Measurements from ENCODE around the gene CAMK2N2.
"Not testable (repeated sequence)": the region's sequence is repeated elsewhere in the genome, so short reads cannot be mapped to it uniquely, and the experiment has no call there.

Gene CAMK2N2

DNA sequence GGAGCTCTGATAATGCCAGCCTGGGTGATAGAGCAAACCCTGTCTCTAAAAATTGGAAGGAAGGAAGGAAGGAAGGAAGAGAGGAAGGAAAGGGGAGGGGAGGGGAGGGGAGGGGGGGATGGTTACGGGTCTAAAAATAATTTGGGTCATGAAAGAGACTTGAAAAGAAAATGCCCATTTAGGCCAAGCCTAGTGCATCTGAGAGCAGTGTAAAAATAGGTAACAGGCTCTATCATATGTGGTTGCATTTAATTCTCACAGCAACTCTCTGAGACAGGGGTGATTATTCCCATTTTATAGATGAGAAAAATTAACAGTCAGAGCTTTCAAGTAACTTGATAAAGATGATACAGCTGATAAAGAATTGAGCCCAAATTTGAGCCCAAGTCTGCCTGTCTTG, 10.9 kb upstream of the CAMK2N2 start:
- no peak for DNase-seq (ENCODE audit: low read depth)

- not testable (repeated sequence) for DNase-seq (ENCODE audit: low read depth)
Measured at GRCh38 chr3:184267249-184267648, 5.9 kb upstream of the CAMK2N2 start.

GRCh38 chr3:184262764-184263179, 1.4 kb upstream of the CAMK2N2 start:
- DNase-seq (ENCODE audit: low read depth), result no peak

DNA sequence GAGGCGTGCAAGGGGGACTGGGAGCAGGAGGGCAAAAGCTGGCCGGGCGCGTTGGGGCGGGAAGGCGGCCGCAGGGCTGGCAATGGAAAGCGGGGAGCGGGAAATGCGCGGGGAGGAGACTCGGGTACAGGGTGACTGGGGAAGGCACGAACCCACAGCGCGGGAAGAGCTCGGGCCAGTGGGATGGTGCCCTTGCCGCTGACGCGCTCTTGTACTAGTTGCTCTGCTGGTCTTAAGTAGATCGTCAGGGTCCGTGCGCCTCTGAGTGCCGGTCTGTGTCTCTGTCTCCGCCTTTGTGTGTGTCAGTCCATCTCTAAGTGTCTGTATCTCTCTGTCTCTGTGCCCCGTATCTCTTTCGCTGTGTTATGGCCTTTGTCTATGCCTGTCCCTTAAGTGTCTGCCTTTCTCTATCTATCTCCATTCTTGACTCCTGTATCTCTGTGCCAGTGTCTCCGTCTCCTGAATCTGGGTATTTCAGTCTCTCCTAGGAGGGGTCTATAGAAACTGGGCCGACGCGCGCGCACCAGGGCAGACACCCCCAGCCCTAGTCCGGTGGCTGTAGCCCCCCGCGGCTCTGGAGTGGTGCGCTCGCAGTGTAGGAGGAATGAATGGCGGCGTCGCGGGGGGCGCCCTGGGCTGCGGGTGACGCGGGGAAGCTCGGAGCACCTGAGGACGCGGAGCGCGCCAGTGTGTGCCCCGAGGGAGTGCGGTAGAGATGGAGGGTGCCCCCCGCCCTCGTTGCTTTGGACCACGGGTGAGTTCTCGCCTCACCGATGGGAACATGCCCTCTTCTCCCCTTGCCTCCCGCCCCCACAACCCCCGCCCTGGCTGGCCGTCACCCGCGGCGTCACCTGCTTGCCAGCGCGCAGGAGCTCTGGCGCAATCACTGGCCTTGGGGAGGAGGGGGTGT, 756 bp upstream of the CAMK2N2 start:
- no peak for DNase-seq (ENCODE audit: low read depth)

GRCh38 chr3:184260724-184261269, 556 bp downstream of the CAMK2N2 start:
- no peak for DNase-seq (ENCODE audit: low read depth)

GRCh38 chr3:184259878-184260723, 1.3 kb downstream of the CAMK2N2 start:
- DNase-seq (ENCODE audit: low read depth), result no peak

DNA sequence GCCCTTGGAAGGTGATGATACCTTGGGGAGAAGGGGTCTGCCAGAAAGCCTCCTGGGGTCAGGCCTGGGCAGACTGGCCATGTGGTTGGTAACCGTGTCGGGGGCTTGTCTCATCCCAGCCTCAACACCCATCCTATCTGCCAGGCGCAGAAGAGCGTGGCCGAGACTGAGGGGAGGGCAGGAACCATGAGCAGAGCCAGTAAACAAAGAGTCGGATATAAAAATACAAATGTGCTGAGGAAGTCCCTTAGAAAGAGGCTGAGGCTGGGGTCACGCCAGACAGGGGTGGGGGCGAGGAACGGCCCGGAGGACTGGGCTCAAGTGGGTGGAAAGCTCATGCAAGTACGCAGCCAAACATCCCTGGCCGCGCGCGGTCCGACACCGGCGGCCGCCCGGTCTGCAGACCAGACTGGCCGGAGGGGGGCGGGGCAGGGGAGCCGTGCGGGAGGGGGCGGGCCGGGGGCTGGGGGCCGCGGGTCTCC, 1.9 kb downstream of the CAMK2N2 start:
- no peak for DNase-seq (ENCODE audit: low read depth)

DNA sequence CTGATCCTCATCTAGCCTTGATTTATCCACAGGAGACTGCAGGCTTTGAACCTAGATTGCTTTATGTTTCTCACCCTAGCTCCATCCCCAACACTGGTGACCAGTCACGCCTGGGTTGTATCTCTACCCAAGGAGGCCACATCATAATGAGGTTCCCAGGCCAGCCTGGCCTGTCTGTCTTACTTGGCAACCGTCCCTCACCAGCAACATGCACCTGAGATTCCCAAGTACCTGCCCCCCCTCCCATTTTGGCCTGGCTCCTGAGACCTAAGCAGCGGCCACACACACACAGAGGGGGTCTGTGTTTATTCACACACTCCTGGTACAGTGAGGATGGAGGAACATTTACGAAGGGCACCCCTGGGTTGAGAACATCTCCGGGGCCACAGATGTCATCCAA, 2.4 kb downstream of the CAMK2N2 start:
- DNase-seq (ENCODE audit: low read depth), result no peak

GRCh38 chr3:184257083-184257915, 4.1 kb downstream of the CAMK2N2 start:
- DNase-seq (ENCODE audit: low read depth), result no peak

DNA sequence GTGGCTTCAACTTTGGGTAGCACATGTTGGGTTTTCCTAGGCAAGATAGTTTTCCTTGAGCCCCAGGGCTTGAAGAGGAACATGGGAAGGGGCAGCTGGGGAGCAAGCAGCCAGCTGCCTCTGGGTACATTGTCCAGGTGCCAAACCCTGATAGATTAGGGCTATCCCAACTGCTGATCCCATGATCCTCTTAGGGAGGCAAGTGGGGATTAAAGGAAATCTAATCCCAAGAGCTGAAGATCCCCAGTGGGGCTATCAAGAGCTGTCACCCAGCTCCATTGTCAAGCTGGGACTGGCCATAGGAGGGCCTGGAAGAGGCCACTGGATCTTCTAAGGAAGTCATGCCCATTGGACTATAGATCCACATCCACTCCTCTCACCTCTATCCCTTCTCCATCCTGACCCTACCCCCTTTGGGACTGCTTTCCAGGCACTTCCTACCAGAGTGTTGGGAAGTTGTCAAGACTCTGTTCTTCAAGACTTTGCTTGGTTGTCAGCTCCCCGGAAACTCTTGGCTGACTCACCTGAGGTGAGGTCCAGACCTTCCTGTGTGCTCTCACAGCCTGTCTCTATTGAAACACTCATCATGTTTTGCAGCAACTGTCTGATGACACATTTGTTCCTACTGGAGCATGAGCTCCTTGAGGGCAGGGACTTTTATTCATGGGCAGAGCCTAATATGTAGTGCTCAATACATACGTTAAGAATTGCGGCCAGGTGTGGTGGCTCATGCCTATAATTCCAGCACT, 5.9 kb downstream of the CAMK2N2 start:
- DNase-seq (ENCODE audit: low read depth), result no peak

GRCh38 chr3:184250167-184250828, 11.1 kb downstream of the CAMK2N2 start:
- peak; percentile 87 for DNase-seq (ENCODE audit: low read depth)

GRCh38 chr3:184249412-184250166, 11.8 kb downstream of the CAMK2N2 start, which contains the start of gene EEF1AKMT4:
TSS of gene EEF1AKMT4 (plus strand) at chr3:184249672. CDS start at chr3:184249695, 23 bp downstream.
- peak; percentile 95 for DNase-seq (ENCODE audit: low read depth)

- peak; percentile 58 for DNase-seq (ENCODE audit: low read depth)
Measured at GRCh38 chr3:184248454-184249411, 12.6 kb downstream of the CAMK2N2 start, which contains the start of gene ALG3. TSS of gene ALG3 (minus strand) at chr3:184248962. CDS start at chr3:184248940, 22 bp downstream.

GRCh38 chr3:184242297-184242685, 19.1 kb downstream of the CAMK2N2 start:
- no peak for DNase-seq (ENCODE audit: low read depth)

- DNase-seq (ENCODE audit: low read depth), result no peak
Measured at GRCh38 chr3:184241447-184242296, 19.7 kb downstream of the CAMK2N2 start.

- no peak for DNase-seq (ENCODE audit: low read depth)
Measured at GRCh38 chr3:184241141-184241446, 20.3 kb downstream of the CAMK2N2 start.
